Inferior parietal cortex (tissue), 1 donor: ENCODE measurements around the gene PRPS1.
A peak's percentile ranks its signal among the peaks of the same experiment; 100 is the strongest.
"Not testable (repeated sequence)": the region's sequence is repeated elsewhere in the genome, so short reads cannot be mapped to it uniquely, and the experiment has no call there.

Experiments
- DNase-seq: peaks from one replicate; pipeline ENCODE4 v3.0.0-alpha.2; 2016; ENCODE audit errors: extremely low spot score

Gene PRPS1

DNA sequence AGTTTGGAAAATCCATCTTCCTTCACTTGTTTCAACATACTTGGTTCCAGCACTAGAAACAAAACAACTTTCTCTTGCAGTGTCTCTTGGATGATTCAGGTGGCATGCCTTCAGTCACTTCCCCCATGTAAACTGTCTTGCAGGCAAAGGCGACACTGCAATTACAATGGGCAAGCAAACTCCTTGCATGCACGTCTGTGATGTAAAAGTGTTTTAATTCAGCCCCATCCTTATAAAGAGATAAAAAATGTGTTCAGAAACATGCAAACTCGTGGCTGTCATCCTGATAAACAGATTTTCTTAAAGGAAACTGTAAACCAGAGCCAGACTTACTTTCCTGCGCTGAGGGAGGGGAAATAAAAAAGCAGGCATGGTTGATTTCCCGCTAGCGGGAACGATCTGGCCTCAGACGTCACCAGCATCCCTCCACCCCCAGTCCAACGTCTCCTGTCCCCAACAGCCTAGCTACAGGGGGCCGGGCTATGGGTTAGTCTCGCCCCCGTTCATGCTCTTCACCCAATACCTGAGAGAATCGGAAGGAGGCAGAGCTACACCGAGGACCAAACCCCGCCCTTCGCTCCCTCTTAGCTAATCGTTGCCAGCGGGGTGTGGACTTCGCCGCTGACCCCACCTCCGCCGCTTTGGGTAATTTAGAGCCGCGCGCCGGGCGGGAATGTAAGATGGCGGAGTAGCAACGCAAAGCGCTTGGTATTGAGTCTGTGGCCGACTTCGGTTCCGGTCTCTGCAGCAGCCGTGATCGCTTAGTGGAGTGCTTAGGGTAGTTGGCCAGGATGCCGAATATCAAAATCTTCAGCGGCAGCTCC, at the start of gene PRPS1:
PRPS1 (plus strand) TSS at position 673 of the 824 bp plus-strand sequence; CDS start at position 792, 119 bp downstream.
- DNase-seq = peak; percentile 82

DNA sequence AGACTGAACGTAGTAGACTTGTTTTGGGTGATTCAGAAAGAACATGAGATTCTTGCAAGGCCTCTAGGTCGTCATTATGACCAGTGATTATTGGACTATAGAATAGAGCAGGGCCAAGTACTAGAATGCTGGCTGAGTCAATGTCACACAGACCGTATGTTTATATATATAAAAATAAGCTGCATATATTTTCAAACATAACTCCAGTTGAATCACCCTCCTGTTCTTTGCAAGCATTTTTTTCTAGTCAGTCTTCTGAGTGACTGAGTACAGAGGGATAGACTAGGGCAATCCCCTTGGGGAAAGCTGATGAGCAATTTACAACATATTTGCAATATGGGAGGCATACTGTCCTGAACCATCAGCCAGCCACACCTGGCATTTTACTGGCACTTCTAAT, 48.4 kb upstream of the PRPS1 start:
- no peak for DNase-seq

DNA sequence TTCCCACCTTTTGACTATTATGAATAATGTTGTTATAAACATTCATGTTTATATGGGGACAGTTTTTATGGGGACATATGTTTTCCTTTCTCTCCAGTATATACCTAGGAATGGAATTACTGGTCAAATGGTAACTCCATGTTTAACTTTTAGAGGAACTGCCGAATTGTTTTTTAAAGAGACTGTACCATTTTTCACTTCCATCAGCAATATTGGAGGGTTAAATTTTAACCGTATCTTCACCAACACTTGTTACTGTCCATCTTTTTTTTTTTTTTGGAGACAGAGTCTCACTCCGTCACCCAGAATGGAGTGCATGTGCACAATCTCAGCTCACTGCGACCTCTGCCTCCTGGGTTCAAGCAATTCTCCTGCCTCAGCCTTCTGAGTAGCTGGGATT, 46.4 kb upstream of the PRPS1 start:
- no peak for DNase-seq

DNA sequence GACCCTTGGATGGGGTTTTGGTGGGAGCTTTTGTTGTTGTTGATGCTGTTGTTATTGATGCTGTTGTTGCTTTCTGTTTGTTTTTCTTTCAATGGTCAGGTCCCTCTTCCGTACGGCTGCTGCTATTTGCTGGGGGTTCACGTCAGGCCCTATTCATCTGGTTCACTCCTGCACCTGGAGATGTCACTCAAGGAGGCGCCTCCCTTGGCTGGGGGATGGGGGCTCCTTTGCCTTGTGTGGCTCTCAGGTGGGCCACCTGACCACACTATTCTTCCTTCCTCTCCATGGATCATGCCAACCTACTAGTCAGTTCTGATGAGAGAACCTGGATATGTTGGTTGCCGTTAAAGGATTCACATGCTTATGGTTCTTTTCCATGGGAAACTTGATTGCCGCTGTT, 39.1 kb upstream of the PRPS1 start:
- DNase-seq = no peak

DNA sequence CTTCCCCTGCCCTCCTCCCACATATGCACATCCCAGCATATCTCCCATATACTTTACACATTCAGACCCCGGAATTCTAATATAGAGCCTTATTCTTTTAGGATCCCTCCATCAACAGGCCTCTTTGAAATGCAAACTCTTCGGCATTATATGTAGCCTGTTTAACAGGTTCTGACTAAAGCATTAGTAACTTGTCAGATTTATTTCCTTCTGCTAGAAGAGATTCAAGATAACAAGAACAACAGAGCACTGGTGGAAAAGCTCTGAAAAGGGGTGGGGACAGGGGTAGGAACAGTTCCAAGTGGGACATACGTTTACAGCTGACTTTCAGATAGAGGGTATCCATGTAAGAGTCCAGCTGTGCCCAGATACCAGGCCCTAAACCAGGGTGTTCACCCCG, 31.7 kb upstream of the PRPS1 start:
- DNase-seq = no peak

DNA sequence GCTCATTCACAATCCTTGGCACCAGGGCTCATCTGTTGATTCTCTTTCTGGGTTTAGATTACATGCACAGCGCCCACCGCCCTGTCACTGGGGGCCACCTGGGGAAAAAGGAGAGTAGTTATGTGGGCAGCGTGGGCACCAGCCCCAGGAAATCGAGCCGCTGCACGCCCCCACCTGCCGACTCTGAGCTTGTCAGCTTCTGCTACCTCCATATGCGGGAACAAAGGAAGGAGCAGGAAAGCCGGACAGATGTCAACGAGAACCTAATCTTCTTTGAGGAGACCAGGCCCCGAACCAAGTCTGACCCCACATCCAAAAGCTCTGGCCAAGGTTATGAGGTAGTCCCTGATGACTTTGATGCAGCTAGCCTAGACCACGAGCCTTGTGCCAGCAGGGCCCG, 31.0 kb upstream of the PRPS1 start:
- DNase-seq = no peak

DNA sequence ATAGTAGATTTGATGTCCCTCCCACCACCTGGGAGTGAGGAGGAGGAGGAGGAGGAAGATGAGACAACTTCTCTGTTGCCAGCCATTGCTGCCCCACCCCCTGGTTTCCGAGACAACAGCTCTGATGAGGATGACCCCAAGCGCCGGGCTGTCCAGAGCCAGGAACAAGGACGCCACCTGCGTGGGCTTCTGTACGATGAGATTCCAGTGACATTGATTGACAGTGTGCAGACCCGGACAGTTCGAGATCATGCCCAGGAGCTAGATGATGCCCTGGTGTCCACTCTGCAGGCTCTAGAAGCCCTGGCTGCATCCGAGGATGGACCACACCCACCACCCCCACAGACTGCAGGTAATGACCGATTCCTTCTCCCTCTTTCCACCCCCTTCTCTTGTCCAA, 30.5 kb upstream of the PRPS1 start:
- DNase-seq = no peak

DNA sequence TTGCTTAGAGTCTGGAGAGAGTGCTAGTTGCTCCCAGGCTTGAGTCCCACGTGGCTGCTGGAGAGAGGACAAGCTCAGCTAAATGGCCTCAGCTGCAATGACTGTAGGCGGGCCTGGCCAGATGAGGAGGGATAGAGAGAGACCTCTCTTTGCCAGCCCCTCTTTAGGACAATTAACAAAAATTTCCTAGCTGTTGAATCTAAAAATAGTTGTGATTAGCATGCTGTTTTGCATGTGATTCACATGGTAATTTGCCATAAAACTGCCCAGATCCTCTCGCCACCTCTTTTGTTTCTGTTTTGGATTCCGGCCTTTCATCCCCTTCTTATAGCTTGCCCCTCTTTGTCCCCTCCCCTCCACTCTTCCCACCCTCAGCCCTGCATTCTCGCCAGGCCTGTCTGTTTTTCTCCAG, 28.9 kb upstream of the PRPS1 start:
- DNase-seq = peak; percentile 1

DNA sequence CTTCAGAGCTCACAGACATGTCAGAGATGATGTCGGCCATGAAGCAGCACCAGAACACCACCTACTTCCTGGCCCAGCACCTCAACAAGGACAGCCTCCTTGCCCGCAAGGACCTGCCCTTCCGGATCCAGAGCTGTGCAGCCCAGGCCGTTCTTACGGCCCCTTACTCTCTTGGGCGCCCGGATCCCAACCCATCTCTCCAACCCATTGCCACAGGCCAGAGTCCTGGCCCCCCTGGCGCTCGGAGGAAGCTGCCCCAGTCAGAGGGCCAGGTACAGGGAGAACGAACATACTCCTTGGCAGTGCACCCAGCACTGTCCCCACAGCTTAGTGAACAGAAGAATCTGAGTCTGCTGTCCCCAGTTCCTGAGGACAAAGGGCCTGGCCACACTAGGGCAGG, 27.9 kb upstream of the PRPS1 start:
- DNase-seq = no peak

DNA sequence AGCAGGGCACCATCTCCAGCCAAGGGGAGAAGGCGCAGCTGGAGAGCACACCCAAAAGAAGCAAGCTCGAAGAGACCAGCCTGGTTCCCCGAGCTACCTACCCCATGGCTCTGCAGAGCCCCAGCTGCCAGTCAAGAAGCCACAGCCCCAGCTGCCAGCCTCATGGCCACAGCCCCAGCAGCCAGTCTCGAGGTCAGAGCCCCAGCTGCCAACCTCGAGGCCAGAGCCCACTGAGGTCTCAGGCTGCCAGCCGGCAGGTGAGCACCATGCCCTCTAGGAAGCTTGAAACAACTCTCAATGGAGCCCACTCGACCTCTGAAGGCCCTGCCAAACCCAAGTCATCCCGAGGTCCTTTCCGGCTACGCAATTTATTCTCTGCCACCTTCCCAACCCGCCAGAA, 27.0 kb upstream of the PRPS1 start:
- DNase-seq = no peak

DNA sequence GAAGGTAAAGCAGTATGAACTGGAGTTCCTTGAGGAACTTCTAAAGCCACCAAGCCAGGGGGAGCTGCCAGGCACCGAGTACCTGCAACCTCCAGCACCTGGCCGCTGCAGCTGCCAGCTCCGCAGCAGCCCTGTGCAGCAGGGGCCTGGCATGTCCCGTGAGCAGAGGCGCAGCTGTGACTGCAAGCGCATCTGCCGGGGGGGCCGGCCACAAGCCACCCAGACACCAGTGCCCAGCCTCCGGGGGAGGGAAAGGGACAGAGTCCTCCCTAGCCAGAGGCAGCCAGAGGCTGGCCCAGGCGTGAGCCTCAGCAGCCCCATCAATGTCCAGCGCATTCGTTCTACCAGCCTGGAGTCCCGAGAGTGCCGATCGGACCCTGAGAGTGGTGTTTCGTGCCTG, 26.6 kb upstream of the PRPS1 start:
- no peak for DNase-seq

DNA sequence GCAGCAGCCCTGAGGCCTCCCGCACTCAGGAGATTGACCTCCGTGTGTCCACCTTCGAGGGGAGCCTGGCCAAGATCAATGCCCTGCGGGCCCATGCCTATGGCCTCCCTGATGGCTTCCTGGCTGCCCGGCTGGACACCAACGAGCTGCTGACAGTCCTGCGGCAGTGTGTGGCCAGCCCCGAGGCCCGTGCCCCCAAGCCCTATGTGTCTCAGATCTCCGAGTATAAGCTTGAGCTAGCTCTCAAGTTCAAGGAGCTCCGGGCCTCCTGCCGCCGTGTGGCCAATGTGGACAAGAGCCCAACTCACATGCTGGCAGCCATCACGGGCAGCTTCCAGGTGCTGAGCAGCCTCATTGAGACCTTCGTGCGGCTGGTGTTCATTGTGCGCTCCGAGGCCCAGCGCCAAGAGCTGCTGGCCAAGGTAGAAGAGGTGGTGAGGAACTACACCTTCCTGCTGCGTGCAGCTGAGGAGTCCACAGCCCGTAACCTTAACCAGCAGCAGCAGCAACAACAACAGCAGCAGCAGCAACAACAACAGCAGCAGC, 25.5 kb upstream of the PRPS1 start:
- DNase-seq = no peak

DNA sequence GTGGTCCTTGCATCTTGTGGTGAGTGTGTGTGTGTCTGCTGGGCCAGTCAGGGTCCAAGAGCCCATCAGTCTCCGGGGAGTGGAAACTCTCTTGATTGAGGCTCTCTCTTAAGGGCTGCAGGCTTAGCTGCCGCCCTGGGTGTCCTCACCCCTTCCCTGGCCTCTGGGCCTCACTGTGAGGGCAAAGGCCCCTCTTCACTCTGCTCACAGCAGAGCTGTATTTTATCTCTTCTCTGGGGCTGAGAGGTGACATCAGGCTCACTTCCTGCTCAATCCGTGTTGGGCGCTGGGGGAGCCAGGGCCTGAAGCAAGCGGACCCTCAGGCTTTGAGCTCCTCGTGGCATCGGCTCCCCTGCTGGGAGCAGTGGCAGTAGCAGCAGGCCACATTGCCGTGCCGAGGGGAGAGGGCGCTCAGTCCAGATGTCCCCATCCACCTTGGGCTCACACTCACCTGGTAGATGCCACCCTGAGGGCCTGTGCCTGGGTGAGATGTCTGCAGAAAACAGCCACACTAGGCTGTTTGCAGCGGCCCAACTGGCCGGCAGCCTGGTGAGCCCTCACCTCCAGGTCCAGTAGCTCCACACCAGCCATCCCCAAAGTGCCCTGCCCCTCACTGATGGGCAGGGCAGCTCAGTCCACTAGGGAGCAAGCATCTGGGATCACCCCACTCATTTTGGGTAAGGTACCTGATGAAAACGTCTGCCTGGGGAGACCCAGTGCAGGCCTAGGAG, 24.7 kb upstream of the PRPS1 start:
- no peak for DNase-seq

DNA sequence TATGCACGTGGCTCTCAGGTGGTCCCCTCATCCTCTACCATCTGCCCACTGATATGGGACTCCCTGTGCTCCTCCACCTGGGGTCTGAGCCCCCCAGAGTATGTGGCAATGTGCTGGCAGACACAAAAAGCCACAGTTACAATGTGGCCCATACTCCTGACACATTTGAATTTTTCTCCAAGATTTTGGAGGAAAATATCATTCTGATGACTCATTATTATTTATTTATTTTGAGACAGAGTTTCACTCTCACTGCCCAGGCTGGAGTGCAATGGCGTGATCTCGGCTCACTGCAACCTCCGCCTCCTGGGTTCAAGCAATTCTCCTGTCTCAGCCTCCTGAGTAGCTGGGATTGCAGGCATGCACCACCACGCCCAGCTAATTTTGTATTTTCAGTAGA, 19.2 kb upstream of the PRPS1 start:
- not testable (repeated sequence) for DNase-seq

DNA sequence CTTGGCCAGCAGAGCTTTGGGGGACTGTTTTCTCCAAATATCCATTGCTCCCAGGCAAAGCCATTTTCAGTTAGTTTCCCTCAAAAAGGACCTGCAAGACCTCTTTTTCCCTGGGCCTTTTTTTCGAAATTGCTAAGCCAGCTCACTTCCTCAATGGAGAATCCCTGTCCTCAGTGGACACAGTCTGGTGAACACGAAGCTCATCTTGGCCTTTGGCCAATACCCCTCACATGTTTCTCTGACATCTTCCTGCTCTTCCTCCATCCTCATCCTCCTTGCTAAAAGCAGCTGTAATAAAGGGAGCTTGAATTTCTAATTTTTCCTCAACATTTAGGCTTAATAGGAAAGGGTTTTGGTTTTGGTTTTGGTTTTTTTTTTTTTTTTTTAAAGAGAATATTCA, 17.6 kb upstream of the PRPS1 start:
- no peak for DNase-seq

DNA sequence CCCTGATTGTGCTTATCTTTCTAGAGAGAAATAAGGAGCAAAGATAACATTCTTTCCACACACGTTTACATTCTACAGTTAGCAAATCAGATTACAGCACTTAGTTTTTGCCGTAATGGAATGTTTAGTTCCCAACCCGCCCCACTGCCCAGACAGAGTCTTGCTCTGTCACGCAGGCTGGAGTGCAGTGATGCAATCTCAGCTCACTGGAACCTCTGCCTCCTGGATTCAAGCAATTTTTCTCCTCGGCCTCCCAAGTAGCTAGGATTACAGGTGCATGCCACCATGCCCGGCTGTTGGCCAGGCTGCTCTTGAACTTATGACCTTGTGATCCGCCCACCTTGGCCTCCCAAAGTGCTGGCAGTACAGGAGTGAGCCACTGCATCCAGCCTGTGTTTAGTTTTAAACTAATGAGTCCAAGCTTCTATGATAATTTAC, 8.4 kb upstream of the PRPS1 start:
- no peak for DNase-seq

DNA sequence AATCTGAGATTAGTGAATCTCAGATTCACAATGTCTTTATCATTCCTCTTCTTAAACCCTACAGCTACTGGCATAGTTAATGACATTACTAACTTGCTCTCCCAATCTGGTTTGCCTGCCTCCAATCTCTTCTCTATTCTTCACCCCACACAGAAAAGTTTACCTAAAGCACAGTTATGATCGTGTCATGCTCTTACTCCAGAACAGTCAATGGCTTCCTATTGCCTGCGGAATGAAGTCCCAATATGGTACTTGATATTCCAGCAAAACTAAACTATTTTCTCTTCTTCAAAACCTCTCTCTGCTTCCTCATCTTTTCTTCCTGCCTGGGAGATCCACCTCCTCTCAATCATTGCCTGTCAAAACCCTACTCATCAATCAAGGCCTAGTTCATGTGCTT, 3.4 kb upstream of the PRPS1 start:
- DNase-seq = no peak

DNA sequence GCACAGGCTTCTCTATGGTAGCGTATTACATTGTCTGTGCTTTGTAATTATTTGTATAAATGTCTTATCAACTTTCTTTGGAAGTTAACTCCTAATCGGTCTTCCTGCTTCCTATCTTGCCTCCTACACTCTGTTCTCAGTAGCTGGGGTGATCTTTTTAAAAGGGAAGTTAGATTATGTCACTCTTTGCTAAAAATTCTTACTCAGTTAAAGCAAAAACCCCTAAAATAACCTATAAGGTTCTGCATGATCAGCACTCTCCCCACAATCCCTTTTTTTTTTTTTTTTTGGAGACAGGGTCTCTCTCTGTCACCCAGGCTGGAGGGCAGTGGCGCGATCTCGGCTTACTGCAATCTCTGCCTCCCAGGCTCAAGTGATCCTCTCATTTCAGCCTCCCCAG, 2.6 kb upstream of the PRPS1 start:
- DNase-seq = no peak

DNA sequence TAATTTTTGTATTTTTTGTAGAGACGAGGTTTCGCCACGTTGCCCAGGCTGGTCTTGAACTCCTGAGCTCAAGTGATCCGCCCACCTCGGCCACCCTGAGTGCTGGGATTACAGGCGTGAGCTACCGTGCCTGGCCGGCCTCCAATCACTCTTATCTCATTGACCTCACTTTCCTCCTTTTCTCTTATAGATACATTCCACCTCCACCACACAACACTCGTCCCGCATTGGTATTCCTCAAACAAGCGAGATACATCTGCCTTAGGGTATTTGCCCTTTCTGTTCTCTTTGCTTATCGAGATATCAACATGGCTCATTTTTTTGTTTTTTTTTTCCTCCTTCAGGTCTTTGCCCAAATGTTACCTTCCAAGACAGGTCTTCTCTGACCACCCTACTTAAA, 1.8 kb upstream of the PRPS1 start:
- DNase-seq = no peak

DNA sequence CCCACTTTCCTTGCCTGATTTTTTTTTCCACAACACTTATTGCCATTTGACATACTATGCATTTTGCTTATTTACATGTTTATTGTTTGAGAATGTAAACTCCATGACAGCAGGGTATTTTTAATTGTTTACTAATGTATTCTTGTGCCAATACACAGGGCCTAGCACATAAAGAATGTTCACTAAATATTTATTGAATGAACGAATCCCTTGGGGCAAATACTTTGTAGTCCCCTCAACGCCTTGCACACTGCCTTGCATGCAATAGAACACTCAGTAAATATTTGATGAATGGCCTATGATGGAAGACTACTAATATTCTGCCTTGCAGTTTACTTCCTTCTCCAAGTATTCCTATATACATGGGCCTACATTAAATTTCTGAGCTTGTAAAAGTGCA, 1.4 kb upstream of the PRPS1 start:
- no peak for DNase-seq

DNA sequence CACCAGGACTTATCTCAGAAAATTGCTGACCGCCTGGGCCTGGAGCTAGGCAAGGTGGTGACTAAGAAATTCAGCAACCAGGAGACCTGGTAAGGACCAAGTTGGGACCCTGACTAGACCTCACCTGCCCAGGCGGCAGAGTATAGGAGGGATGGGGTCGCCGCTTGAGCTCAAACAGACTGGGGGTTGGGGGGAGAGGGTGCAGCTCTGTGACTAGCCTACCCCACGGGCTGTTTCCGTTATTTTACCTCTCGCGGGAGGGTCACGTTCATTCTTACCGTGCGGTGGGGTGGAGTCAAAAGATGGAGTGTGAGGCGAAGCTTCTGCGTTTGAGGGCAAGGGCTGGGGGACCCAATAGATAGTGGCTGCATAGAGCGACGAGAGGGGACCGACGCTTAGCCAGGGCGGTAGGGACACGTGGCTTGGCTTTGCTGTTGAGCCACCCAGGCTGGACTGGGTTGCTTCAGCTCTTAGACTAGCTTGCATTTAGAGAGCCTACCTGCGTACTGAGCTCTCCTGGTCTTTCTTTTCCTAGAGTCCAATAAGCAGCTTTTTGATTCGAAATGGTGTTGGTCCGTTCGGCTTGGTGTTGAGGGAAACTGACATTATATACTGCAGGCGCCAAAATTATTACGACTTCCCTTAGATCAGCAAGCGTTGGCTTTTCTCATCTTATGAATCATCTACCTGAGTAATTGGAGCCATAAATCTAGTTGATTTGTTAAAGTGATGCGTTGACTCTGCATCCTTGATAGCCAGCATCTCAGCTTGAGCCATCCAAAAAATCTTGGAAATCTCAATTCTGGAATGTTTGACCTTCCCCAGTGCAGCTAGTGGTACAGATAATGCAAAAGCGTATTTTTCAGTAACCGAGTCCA, 591 bp downstream of the PRPS1 start:
- peak; percentile 12 for DNase-seq

DNA sequence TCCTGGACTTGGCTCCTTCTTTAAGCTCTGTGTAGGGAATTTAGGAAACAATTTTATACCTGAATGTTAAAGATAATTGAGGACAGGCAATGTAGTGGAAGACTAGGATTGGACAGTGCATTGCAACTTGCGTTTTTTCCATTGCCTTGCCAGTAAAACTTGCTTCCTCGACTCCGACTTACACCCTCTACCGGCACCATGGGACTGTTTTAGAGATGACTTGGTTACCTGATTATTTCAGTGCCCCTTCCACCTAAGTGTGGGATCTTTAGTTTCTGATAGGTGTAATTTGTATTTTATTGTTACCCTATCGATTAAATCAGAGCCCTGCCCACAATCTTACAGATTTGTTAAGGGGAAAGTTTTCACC, 1.2 kb downstream of the PRPS1 start:
- no peak for DNase-seq
